ENCODE data around the gene MET.
"Not testable (repeated sequence)": the region's sequence is repeated elsewhere in the genome, so short reads cannot be mapped to it uniquely, and the experiment has no call there.

MET gene

DNA sequence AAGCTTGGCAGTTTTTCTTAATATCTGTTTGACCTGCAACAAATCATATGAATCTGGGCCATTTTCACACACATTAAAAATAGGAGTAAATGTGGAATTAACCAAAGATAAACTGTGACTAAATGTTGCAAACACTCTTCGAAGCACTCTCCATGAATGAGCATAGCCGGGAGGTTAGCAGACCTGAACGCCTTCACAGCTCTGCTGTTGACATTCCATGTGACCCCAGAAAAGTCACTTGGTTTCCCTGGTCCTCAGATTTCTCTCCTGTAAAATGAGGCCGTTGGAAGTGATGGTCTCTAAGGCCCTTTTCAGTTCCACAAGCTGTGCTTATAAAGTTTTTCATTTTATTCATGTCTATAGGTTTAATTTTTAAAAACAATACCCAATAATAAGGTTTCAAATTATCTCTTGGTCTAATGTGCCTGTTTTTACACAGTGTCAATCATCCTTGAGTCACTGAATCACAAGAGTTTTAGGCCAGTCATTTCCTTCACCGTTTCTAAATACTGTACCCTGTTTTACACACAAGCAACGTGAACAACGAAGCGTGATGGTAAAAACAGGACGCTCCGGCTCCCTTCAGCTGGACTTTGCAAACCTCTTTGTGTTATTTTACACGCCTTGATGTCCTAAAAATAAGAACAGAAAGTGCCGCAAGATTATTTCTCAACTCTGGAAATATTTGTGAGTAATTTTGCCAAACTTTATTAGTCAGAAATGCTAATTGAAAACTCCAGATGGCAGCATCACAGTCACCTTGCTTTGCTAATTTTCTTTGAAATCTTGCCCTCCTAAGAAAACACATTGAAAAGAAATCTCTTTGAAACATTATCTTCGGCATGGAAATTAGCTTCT lies 38.6 kb upstream of the MET start:
- TF ChIP-seq CTCF (IDR thresholded peaks at IDR 0.05; ENCODE audit: low read depth, low read length): no peak
- DNase-seq (ENCODE audit: extremely low read depth, low read depth): no peak

DNA sequence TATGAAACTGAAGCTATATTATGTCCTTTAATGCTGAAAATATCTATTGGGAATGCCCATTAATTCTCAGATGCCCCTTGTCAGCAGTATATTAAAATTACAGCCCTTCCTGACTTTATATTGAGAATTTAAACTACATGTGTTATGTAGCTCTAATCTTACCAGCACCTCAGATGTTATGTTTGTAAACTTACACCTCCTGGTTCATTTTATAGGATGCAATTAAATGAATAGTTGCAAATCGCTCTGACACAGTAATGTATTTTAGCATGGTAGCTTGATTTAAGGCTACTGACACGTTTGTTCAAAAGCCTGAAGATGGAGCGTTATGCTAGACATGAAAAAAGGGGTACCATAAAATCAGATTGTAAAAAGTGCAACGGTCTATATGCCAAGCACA lies 35.0 kb upstream of the MET start:
- TF ChIP-seq CTCF (IDR thresholded peaks at IDR 0.05; ENCODE audit: low read depth, low read length): no peak
- DNase-seq (ENCODE audit: extremely low read depth, low read depth): no peak

DNA sequence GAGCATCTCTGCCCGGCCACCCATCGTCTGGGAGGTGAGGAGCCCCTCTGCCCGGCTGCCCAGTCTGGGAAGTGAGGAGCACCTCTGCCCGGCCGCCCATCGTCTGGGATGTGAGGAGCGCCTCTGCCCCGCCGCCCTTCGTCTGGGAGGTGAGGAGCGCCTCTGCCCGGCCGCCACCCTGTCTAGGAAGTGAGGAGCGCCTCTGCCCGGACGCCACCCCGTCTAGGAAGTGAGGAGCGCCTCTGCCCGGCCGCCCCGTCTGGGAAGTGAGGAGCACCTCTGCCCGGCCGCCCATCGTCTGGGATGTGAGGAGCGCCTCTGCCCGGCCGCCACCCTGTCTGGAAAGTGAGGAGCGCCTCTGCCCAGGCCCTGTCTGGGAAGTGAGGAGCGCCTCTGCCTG lies 33.4 kb upstream of the MET start:
- not testable (repeated sequence) for DNase-seq (ENCODE audit: extremely low read depth, low read depth)

- TF ChIP-seq CTCF (IDR thresholded peaks at IDR 0.05; ENCODE audit: low read depth, low read length): no peak
- no peak for DNase-seq (ENCODE audit: extremely low read depth, low read depth)
These were observed 30.3 kb upstream of the MET start for GRCh38 chr7:116641551-116642153.

DNA sequence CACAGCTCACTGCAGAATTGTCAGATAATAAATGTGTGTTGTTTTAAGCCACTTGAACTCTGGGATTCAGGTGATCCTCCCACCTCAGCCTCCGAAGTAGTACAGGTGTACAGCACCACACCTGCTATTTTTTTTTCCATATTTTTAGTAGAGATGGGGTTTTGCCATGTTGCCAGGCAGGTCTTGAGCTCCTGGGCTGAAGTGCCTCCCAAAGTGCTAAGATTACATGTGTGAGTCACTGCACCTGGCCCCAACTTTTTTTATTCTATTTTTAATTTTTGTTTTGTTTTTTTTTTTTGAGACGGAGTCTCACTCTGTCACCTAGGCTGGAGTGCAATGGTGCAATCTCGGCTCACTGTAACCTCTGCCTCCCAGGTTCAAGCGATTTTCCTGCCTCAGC lies 28.8 kb upstream of the MET start:
- DNase-seq (ENCODE audit: extremely low read depth, low read depth): not testable (repeated sequence)

GRCh38 chr7:116644628-116645027 lies 27.4 kb upstream of the MET start:
- no peak for DNase-seq (ENCODE audit: extremely low read depth, low read depth)
- no peak for TF ChIP-seq CTCF (IDR thresholded peaks at IDR 0.05; ENCODE audit: low read depth, low read length)

DNA sequence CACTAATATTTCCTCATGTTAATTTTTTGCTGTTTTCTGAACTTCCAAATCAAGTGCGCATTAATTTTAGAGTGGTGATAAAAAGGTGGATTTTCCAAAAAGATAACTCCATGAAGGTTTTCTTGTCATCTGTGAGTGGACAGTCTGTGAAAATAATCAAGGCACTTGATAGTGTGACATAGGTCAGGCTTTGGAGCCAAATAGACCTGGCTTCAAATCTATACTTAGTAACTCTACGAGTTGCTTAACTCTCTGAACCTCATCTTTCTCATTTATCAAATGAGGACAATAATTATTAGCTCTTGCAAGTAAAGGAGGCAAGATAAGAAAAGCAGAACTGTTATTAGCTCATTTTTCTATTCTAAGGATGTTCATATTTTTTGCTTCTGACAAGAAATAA lies 24.7 kb upstream of the MET start:
- TF ChIP-seq CTCF (IDR thresholded peaks at IDR 0.05; ENCODE audit: low read depth, low read length): no peak

DNA sequence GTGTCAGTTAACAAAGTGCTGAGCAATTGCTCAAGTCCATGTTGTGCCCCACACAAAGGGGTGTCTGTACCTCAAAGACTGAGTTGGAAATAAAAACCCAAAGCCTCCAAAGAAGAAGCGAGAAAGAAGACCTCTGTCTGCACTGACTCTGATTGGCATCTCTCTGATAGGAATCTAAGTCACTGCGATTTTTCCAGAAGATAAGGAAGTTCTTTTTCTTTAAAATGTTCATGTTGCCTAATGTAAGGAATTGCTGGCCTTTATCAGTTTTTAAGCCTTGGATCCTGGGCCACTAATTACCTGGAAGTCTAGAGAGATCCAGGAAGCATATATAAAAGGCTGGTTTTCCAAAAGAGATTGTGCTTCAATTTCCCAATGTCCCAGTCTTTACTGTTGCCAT lies 24.1 kb upstream of the MET start:
- no peak for DNase-seq (ENCODE audit: extremely low read depth, low read depth)
- TF ChIP-seq CTCF (IDR thresholded peaks at IDR 0.05; ENCODE audit: low read depth, low read length): no peak

More for the DNA sequence above, 24.7 kb upstream of the MET start:
- no peak for DNase-seq (ENCODE audit: extremely low read depth, low read depth)

Measured in AG09319 (cell line).